GM06990 (cell line): ENCODE measurements around the gene CIAO2B.

ENCODE experiments used
- DNase-seq: peaks from one replicate; pipeline ENCODE4 v3.0.0-alpha.2; 2011; ENCODE audit not compliant: insufficient read length; ENCODE audit errors: extremely low read depth
- H3K27me3 ChIP-seq: replicated peaks from 2 replicates; pipeline ENCODE4 v1.6.0; 2011; ENCODE audit warnings: low read length; ENCODE audit not compliant: control insufficient read depth, insufficient read depth
- H3K36me3 ChIP-seq: 2 replicates; pipeline ENCODE4 v1.5.1; 2011; ENCODE audit warnings: low read length; ENCODE audit not compliant: control insufficient read depth, insufficient read depth
- H3K4me3 ChIP-seq: replicated peaks from 2 replicates; pipeline ENCODE4 v1.5.1; 2011; ENCODE audit warnings: low read depth, mild to moderate bottlenecking, control low read depth, low read length
- TF ChIP-seq, protein P1 (sequence below): IDR thresholded peaks from 2 replicates; pipeline ENCODE4 v1.5.1; 2011; ENCODE audit warnings: low read length, control low read depth, mild to moderate bottlenecking, inconsistent platforms; ENCODE audit not compliant: insufficient read depth, poor library complexity, severe bottlenecking

Gene CIAO2B

DNA sequence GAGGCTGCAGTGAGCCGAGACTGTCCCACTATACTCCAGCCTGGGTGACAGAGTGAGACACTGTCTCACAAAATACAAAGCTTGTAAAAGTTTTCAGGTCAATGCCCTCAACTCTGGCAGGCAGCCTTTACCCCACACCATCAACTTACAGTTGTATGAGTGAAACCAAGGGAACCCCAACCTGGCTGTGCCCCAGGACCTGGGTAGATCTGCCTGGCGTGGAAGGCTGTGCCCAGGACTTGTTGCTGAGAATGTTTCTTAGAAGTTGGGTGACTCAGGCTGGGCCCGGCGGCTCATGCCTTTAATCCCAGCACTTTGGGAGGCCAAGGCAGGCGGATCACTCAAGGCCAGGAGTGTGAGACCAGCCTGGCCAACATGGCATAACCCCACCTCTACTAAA is 34.6 kb upstream of the CIAO2B start:
- no peaks in the 10 kb centered on the region; the same call in 1 of the 2 replicates for H3K36me3 ChIP-seq
- no peak for DNase-seq

DNA sequence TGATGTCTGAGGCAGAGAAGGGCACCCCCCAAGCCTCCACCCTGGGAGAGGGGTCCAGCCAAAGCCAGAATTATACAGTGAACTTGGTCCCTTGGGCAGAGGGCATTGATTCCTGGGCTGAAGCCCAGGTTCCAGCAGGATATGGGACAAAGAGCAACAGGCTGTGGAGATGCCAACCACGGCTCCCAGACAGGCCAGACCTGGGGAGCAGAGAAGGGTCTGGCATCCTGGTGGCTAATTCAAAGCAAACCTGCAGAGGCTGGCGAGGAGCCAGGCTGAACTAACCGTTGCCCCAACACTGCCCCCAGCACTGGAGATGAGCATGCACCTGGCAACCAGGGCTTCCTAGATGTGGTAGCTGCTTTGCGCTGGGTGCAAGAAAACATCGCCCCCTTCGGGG is 29.8 kb upstream of the CIAO2B start:
- H3K4me3 ChIP-seq, result no peak overlapping the region
- DNase-seq, result no peak

More for the DNA sequence above, 34.6 kb upstream of the CIAO2B start:
- TF ChIP-seq, protein P1, sequence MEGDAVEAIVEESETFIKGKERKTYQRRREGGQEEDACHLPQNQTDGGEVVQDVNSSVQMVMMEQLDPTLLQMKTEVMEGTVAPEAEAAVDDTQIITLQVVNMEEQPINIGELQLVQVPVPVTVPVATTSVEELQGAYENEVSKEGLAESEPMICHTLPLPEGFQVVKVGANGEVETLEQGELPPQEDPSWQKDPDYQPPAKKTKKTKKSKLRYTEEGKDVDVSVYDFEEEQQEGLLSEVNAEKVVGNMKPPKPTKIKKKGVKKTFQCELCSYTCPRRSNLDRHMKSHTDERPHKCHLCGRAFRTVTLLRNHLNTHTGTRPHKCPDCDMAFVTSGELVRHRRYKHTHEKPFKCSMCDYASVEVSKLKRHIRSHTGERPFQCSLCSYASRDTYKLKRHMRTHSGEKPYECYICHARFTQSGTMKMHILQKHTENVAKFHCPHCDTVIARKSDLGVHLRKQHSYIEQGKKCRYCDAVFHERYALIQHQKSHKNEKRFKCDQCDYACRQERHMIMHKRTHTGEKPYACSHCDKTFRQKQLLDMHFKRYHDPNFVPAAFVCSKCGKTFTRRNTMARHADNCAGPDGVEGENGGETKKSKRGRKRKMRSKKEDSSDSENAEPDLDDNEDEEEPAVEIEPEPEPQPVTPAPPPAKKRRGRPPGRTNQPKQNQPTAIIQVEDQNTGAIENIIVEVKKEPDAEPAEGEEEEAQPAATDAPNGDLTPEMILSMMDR, result no peak
- Histone ChIP-seq H3K27me3 (no peaks in the 10 kb centered on the region), H3K4me3 (no peak overlapping the region)

DNA sequence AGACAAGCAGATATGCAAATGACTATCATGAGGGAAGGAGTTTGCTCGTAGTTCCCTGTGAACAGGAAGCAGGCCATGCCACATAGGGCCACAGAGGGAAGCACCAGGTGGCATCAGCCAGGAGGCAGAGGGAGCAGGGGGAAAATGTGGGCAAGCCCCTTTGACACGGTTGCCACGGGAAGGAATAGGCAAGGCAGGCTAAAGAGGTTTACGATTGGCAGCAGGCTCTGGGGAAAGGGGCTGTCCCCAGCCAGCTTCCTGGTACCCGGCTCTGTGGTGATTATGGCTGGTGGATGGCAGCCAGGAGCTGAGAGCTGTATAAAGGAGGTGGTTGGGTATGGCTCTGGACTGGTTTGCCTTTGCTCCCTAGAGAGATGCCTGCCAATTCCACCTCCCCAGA is 27.7 kb upstream of the CIAO2B start:
- no peak overlapping the region for H3K4me3 ChIP-seq
- no peaks in the 10 kb centered on the region for H3K27me3 ChIP-seq
- TF ChIP-seq, protein P1, result no peak
- H3K36me3 ChIP-seq, result no peaks in the 10 kb centered on the region; the same call in 1 of the 2 replicates
- no peak for DNase-seq

More for the DNA sequence above, 29.8 kb upstream of the CIAO2B start:
- Histone ChIP-seq H3K27me3 (no peaks in the 10 kb centered on the region), H3K36me3 (no peaks in the 10 kb centered on the region; the same call in 1 of the 2 replicates)
- TF ChIP-seq, protein P1, result no peak

DNA sequence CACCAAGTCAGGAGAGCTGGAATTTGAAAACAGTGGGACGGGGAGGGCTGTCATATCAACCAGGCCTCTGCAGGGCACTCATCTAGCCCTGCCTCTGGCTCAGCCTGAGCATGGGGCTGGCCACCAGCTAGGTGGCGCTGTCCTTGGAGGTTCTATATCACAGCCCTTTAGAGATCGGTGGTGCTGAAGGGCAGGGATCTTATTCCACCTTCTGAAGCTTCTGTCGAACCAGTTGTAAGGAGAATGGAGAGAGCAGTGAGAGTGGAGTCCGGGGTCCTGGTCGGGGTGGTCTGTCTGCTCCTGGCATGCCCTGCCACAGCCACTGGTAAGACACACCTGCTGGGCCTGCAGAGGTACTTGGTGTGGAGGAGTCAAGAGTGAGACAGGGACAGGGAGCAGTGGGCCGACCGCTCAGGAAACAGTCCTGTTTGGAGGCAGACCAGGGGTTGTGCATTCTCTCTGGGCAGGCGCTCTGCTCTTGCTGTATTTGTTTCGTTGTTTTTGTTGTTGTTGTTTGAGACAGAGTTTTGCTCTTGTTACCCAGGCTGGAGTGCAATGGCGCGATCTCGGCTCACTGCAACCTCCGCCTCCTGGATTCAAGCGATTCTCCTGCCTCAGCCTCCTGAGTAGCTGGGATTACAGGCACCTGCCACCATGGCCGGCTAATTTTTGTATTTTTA is 27.0 kb upstream of the CIAO2B start, which contains the start of gene CES3:
CES3 (plus strand) TSS at position 202 of the 680 bp plus-strand sequence; CDS start at position 244, 42 bp downstream.
- TF ChIP-seq, protein P1, result peak; percentile 91
- Histone ChIP-seq H3K36me3 (no peaks in the 10 kb centered on the region), H3K4me3 (peak within 1 kb of the TSS; percentile 45), H3K27me3 (no peaks in the 10 kb centered on the region)
- peak; percentile 62 for DNase-seq

DNA sequence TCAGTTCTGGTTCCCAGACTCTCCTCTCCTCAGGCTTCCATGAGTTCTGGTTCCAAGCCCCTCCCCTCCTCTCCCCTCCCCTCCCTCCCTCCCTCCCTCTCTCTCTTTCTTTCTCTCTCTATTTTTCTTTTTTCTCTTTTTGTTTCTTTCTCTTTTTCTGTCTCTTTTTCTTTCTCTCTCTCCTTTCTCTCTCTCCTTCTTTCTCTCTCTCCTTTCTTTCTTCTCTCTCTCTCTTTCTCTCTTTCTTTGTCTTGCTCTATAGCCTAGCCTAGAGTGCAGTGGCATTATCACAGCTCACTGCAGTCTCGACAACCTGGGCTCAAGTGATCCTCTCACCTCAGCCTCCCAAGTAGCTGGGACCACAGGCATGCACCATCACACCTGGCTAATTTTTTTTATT is 26.1 kb upstream of the CIAO2B start:
- no peak for DNase-seq
- no peak overlapping the region for H3K4me3 ChIP-seq
- TF ChIP-seq, protein P1, result no peak
- no peaks in the 10 kb centered on the region for H3K27me3 ChIP-seq
- H3K36me3 ChIP-seq, result no peaks in the 10 kb centered on the region

DNA sequence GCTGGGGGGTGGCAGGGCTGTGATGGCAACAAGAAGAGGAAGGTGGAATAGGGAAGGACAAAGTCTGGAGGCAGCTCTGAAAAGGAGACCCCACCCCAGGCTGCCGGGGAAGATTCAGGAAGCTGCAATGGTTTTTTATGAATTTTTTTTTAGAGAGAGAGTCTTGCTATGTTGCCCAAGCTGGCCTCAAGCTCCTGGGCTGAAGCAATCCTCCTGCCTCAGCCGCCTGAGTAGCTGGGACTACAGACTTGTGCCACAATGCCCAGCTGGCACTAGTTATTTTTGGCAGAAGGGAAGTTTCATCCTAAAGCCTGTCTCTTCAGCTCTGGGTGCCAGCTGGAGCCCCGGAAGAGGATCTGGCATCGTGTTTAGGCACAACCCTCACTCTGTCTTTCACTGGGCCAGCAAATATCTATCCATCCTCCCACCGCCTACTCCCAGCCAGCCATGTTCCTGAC is 25.5 kb upstream of the CIAO2B start:
- no peaks in the 10 kb centered on the region for H3K36me3 ChIP-seq
- no peak for DNase-seq
- H3K27me3 ChIP-seq, result no peaks in the 10 kb centered on the region
- TF ChIP-seq, protein P1, result no peak
- H3K4me3 ChIP-seq, result no peak overlapping the region
